GM19351 (cell line): ENCODE data around the gene GLRX2.
"Not testable (repeated sequence)": the region's sequence is repeated elsewhere in the genome, so short reads cannot be mapped to it uniquely, and the experiment has no call there.

Experiments used
- ATAC-seq: cut with Tn5 transposase; IDR thresholded peaks from one replicate; pipeline ENCODE4 v1.9.1; 2021; ENCODE audit warnings: mild to moderate bottlenecking, moderate library complexity; ENCODE audit not compliant: unreplicated experiment

The GLRX2 gene

DNA sequence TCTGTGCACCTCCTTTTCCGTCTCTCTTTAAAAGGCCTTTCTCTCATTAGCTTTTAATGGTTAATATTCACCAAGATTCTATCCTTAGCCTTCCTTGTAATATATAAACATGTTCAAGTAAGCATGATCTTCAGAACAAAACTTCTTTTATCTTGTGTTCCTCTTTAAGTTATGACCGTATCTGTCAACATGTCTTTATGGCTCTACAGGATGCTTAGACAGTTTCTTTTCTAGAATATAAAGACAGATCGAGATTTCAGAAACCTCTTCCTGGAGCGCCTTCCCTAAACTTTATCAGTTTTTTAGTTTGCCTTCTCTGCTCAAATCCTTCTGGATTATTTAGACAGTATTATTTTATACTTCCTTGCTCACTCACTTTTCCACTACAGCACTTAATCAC, 38.6 kb downstream of the GLRX2 start:
- ATAC-seq = no peak

DNA sequence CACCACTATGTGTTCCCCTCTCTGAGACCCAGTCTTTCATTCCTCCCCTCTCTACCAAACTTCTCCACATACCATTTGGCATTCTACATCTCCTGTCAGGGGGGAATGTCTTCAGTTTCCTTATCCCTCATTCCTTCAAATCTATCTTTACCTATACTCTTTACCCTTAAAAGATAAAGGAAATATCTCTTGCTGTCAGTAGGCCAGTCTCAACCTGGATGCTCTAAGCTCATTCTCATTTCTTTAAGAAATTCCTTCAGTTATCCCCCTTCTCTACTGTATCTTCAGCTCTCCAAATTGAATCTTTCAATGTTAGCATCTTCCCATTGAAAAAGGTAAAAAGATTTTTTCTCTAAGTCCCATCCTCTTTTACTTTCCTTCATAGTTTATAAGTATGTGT, 39.3 kb downstream of the GLRX2 start:
- no peak for ATAC-seq

DNA sequence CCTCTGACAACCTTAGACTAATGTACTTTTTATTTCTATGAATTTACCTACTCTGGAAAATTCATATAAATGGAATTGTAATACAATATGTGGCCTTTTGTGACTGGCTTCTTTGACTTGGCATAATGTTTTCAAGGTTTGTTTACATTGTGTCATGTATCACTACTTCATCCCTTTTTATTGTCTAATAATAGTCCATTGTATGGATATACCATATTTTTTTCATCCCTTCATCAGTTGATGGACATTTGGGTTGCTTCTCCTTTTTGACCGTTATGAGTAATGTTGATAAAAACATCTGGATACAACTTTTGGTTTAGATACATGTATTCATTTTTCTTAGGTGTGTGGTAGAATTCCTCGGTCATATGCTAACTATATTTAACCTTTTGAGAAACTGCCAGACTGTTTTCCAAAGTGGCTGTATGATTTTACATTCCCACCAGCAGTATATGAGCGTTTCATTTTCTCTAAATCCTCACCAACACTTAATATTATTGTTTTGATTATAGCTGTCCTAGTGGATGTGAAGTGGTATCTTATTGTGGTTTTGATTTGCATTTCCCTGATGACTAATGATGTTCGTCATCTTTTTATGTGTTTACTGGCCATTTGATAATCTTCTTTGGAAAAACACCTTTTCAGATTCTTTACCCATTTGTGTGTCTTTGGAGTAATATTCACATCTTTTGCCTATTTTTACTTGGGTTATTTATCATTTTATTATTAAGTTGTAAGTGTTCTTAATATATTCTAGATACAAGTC, 42.3 kb downstream of the GLRX2 start:
- no peak for ATAC-seq

DNA sequence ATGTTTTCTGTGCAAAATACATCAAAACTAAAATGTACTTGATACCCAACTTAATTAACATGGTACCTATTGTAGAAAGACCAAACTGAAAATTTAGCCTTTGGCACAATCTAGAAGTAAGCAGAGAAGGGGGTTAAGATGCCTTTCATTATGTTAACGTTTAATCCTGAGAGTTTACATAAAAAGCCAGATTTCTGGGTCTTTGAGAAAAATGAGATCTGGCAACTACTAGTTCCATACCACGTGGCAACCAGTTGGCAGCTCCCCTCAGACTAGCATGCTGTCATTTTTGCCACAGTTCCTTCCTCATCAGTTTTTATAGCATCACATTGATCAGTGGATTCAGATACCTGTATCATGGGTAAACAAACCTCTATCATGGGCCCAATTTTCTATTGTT, 44.3 kb downstream of the GLRX2 start:
- ATAC-seq = no peak

DNA sequence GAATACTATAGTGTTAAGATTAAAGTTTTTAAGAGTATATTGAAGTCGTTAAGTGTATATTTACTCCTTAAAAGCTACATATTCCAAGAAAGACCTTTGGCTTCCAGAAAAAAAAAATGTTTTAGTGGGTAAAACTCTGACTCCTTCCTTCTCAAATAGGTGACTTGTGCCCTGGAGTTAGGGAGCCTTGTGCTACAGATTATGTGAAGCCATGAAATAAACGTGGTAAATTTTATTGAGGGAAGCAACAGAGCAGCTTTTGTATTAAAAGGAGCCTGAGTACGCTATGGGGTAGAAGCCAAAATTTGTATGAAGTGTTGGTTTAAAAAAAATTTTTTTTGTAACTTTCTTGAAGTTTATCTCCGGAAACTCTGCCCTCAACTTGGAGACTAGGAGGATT, 44.8 kb downstream of the GLRX2 start:
- no peak for ATAC-seq

DNA sequence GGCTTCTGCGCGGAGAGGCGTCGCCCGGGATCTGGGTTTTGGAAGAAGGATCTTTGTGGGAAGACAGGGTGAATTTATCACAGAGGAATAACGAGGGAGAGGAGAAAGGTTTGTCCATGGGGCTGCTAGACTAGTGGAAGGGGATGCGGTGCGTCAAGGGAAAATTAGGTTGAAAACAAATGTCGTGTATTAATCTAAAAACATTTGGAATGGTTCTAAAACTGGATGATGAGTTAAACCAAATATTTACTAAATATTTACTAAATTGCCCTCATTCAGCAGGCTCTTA, 45.2 kb downstream of the GLRX2 start:
- no peak for ATAC-seq

DNA sequence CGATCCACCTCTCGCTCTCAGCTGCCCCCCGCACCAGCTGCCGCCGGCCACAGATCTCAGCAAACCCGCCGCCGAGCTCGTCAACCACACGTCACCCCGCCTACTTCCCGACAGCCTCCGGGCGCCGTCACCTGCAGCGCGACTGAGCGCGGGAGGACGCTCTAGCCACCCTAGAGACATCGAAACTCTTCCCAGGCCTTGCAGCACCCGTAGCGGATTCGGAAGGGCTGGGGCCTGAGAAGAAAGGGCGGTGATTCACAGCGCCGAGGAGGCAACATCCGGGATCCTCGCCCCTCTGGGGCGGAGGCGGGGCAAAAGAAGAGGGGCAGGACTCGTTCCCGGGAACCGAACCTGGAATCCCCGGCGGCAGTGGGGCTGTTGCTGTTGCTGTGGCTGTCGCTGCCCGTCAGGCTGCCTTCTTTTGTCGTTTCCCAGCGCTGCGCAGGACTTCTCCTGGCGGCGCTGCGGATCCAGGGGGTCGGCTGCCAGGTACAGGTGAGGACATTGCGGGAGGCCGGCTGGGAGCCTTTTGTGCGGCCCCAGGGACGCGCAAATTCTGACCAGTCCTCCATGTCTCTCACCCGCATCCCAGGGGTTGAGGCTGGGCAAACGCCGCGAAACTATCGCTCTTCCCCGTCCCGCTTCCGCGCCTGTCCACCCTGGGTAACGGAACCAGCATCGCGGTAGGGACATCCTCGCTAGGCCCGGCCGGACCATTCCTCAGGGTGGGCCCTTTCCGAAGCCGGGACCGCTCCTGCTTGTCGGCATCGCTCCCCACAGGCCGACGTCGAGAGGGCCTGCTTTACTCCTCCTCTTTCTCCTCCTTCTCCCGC, 45.7 kb downstream of the GLRX2 start, which contains the start of the genes RO60 and UCHL5:
RO60 (plus strand) TSS at position 331 of the 833 bp plus-strand sequence. CDS start 9,443 bp downstream, outside the sequence.
UCHL5 (minus strand) TSS at position 79 of the 833 bp plus-strand sequence. CDS start 100 bp downstream, outside the sequence.
- peak; percentile 85 for ATAC-seq

DNA sequence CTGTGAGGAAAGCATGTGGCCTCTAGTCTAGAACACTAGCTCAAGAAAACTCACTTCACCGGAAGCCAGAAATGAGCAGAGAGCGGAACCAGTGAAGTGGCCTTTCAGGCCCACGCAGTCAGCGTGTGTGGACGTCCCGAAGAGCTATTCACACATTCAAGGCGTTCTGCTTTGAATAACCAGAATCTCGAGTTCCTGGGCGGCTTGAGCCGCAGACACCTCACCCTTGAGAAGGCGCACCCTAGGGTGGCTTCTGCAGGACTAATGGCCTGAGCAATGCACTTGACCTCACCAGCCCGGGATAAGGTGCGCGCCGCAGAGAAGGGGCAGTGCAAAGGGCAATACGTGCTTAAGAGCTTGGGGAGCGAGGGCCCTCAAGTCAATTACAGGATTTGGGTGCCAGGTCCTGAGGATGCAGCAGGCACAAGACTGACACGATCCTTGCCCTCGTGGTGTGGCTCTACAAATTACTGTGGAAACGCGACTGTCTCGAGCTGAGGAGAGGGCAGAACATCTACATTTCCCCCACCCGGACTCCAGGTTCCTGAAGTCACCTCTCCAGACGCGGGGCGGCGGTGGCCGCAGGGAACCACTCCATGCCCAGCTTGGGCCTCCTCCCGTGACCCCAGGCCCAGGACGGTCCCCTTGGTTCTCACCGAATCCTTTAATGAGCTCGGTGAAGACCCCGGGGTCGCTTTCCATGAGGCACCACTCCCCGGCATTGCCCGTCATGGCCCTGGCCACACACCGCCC, 46.5 kb downstream of the GLRX2 start:
- peak; percentile 56 for ATAC-seq

DNA sequence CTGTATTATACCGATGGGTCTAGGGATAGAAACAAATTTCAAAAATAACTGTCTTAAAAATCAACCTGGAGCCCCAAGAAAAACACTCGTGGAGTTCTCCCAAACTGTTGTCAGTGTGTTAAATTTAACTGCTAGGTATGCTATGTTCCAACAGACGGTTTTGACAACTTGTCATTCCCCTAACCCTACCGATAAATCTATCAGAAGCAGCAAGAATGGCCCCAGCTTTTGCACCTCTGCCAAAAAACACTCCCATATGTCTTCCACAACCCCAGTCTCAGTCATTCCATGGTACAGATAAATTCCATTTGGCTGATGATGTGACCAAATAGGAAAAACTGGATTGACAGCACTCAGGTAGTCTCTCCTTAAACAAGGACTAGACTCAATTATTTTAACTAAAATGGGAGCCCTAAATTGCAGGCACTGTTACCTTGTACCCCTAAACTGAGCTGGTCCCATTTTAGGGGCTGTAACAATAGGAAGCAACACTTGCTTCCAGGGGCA, 51.0 kb downstream of the GLRX2 start:
- ATAC-seq = no peak

DNA sequence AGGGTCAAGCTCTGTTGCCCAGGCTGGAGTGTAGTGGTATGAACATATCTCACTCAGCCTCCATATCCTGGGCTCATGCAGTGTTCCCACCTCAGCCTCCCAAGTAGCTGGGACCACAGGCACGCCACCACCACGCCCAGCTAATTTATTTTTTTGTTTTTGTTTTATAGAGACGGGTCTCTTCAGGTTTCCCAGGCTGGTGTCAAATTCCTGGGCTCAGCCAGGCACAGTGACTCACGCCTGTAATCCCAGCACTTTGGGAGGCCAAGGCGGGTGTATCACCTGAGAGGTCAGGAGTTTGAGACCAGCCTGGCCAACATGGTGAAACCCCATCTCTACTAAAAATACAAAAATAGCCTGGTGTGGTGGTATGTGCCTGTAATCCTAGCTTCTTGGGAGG, 56.3 kb downstream of the GLRX2 start:
- not testable (repeated sequence) for ATAC-seq
